HEK293T (cell line): ENCODE data around the gene MVB12B.

ENCODE experiments used
- ARNT ChIP-seq: fragments of 450-650 bp; IDR thresholded peaks from 2 replicates; pipeline ENCODE4 v1.6.1; 2017; ENCODE audit warnings: mild to moderate bottlenecking
- BHLHE40 ChIP-seq: fragments of 450-650 bp; IDR thresholded peaks from 2 replicates; pipeline ENCODE4 v1.6.1; 2016; ENCODE audit warnings: mild to moderate bottlenecking, moderate library complexity, borderline replicate concordance
- CTBP1 ChIP-seq: fragments of 450-650 bp; IDR thresholded peaks from 2 replicates; pipeline ENCODE4 v1.6.1; 2016; ENCODE audit warnings: borderline replicate concordance
- ELF4 ChIP-seq: fragments of 450-650 bp; IDR thresholded peaks from 2 replicates; pipeline ENCODE4 v1.6.1; 2017; ENCODE audit warnings: antibody characterized with exemption
- FOXA1 ChIP-seq: fragments of 450-650 bp; IDR thresholded peaks from 2 replicates; pipeline ENCODE4 v1.6.1; 2016; ENCODE audit warnings: mild to moderate bottlenecking
- FOXK2 ChIP-seq: fragments of 450-650 bp; IDR thresholded peaks from 2 replicates; pipeline ENCODE4 v1.6.1; 2016; ENCODE audit warnings: mild to moderate bottlenecking
- FOXM1 ChIP-seq: fragments of 450-650 bp; IDR thresholded peaks from 2 replicates; pipeline ENCODE4 v1.6.1; 2017; ENCODE audit warnings: mild to moderate bottlenecking, borderline replicate concordance
- L3MBTL2 ChIP-seq: fragments of 450-650 bp; conservative IDR thresholded peaks from 2 replicates; pipeline ENCODE4 v1.6.1; 2016; ENCODE audit warnings: mild to moderate bottlenecking
- NFRKB ChIP-seq: fragments of 450-650 bp; IDR thresholded peaks from 2 replicates; pipeline ENCODE4 v1.6.1; 2016; ENCODE audit warnings: mild to moderate bottlenecking, moderate library complexity
- PKNOX1 ChIP-seq: fragments of 450-650 bp; IDR thresholded peaks from 2 replicates; pipeline ENCODE4 v1.6.1; 2016
- SP1 ChIP-seq: fragments of 450-650 bp; IDR thresholded peaks from 2 replicates; pipeline ENCODE4 v1.6.1; 2017
- SUZ12 ChIP-seq: fragments of 450-650 bp; IDR thresholded peaks from 2 replicates; pipeline ENCODE4 v1.6.1; 2016; ENCODE audit warnings: mild to moderate bottlenecking
- TARDBP ChIP-seq: fragments of 450-650 bp; IDR thresholded peaks from 2 replicates; pipeline ENCODE4 v1.6.1; 2016

- TF ChIP-seq NFRKB, result no peak
- TF ChIP-seq SP1, result no peak
- no peak for TF ChIP-seq ELF4
- TF ChIP-seq FOXA1, result no peak
- TF ChIP-seq CTBP1, result no peak
- no peak for TF ChIP-seq PKNOX1
- no peak for TF ChIP-seq TARDBP
- TF ChIP-seq FOXM1, result no peak
- no peak for TF ChIP-seq FOXK2
- no peak for TF ChIP-seq L3MBTL2
- no peak for TF ChIP-seq SUZ12
- TF ChIP-seq BHLHE40, result no peak
- TF ChIP-seq ARNT, result no peak
Observed at GRCh38 chr9:126546036-126546435, 219.4 kb downstream of the MVB12B start.
